ENCODE data around the gene ELF5.

DNA sequence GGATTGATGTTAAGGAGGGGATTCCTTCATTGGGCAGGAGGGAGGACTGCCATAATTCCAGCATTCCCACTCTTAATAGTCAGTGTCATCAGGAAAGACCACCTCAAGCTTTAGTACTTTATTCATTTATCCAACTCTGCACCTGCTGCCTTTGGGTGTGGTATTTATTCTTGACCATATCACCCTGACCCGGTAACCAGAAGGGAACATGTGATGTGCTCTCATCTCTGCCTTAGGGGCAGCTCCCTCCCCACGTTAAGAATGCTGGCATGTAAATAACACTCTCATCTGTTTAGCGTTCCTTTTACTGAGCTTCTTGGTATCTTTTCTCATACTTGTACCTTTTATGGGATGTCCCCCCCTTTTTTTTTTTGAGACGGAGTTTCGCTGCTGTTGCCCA is 67.2 kb downstream of the ELF5 start:
- TF ChIP-seq POLR2A (IDR thresholded peaks at IDR 0.05; ENCODE audit: extremely low read depth, insufficient read length) (no peak), MYC (IDR thresholded peaks at IDR 0.05; ENCODE audit: low read depth, low read length) (no peak)
- TF ChIP-seq, protein P1, sequence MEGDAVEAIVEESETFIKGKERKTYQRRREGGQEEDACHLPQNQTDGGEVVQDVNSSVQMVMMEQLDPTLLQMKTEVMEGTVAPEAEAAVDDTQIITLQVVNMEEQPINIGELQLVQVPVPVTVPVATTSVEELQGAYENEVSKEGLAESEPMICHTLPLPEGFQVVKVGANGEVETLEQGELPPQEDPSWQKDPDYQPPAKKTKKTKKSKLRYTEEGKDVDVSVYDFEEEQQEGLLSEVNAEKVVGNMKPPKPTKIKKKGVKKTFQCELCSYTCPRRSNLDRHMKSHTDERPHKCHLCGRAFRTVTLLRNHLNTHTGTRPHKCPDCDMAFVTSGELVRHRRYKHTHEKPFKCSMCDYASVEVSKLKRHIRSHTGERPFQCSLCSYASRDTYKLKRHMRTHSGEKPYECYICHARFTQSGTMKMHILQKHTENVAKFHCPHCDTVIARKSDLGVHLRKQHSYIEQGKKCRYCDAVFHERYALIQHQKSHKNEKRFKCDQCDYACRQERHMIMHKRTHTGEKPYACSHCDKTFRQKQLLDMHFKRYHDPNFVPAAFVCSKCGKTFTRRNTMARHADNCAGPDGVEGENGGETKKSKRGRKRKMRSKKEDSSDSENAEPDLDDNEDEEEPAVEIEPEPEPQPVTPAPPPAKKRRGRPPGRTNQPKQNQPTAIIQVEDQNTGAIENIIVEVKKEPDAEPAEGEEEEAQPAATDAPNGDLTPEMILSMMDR (IDR thresholded peaks at IDR 0.05; ENCODE audit: low read depth, low read length) = no peak
- TF ChIP-seq, protein P2, sequence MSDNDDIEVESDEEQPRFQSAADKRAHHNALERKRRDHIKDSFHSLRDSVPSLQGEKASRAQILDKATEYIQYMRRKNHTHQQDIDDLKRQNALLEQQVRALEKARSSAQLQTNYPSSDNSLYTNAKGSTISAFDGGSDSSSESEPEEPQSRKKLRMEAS (IDR thresholded peaks at IDR 0.05; ENCODE audit: low read depth, low read length) = no peak

Data from NB4 (cell line).